ENCODE results near the gene CCDC146.
A peak's percentile ranks its signal among the peaks of the same experiment; 100 is the strongest.
"Not testable (repeated sequence)": the region's sequence is repeated elsewhere in the genome, so short reads cannot be mapped to it uniquely, and the experiment has no call there.

The CCDC146 gene, protein sequence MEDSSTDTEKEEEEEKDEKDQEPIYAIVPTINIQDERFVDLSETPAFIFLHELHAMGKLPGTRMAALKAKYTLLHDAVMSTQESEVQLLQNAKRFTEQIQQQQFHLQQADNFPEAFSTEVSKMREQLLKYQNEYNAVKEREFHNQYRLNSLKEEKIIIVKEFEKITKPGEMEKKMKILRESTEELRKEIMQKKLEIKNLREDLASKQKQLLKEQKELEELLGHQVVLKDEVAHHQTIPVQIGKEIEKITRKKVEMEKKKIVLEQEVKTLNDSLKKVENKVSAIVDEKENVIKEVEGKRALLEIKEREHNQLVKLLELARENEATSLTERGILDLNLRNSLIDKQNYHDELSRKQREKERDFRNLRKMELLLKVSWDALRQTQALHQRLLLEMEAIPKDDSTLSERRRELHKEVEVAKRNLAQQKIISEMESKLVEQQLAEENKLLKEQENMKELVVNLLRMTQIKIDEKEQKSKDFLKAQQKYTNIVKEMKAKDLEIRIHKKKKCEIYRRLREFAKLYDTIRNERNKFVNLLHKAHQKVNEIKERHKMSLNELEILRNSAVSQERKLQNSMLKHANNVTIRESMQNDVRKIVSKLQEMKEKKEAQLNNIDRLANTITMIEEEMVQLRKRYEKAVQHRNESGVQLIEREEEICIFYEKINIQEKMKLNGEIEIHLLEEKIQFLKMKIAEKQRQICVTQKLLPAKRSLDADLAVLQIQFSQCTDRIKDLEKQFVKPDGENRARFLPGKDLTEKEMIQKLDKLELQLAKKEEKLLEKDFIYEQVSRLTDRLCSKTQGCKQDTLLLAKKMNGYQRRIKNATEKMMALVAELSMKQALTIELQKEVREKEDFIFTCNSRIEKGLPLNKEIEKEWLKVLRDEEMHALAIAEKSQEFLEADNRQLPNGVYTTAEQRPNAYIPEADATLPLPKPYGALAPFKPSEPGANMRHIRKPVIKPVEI

DNA sequence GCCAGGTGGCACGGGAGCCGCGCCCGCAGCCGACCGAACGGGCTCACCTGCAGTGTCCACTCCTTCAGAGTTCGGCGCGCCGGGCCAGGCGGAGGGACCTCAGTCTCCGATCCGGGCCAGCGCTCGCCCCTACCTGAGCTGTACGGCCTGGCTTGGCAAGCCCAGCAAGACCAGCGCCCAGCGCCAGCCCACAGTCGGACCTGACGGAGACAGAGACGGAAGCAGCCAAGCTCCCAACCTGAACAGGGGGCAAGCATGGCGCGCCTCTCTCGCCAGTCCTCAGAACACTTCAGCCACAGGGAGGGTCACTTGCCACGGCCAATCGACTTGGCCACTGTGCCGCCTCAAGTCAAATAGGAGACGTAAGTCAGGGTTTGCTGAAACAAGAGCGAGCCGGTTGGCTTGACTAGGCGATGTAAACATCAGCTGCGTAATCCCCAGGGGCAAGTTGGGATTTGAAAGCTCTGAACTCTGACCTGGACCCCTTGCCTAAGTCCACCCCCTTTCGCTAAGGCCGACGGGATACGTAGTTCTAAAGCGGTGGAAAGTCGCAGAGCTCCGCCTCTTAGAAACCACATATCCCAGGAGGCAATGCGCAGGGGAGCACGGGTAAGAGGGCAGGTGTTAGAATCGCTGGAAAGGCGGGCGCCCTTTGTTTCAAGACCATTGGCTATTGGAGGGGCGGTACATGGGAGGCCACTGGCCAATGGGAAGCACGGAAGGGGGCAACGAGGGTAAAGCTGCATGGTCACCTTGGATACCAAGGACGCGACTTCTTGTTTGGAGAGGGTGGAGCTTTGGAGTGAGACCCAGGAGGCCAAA lies at the start of gene CCDC146:
CCDC146 (plus strand) TSS at position 756 of the 822 bp plus-strand sequence. CDS start 45,054 bp downstream, outside the sequence.
- peak; percentile 99 for DNase-seq (ENCODE audit: low read depth)

DNA sequence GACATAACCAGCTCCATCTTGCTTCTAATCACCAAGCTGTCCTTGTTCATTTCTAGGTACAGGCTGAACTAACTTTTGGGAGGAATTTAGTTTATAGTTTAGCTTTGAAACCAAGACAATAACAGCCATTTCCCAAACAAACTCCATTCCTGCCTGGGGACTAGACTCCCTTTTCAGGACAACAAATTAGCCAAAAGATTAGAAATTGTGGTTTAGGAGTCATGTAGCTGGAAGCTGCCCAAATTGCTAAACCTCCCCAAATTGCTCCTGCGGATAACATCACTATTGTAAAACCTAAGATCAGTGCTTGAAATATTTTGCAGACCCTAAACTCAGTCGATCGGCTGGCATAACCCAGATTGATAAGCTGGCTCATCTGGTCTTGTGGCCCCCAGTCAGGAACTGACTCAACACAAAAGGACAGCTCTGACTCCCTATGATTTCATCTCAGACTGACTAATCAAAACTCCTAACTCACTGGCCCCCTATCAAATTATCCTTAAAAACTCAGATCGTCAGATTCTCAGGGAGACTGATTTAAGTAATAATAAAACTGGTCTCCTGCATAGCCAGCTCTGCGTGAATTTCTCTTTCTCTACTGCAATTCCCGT lies 47.5 kb upstream of the CCDC146 start:
- peak; percentile 4 for DNase-seq (ENCODE audit: low read depth)
- H3K4me3 ChIP-seq (ENCODE audit: low read length) = not testable (repeated sequence)

More for the DNA sequence above, at the start of gene CCDC146:
- H3K4me3 ChIP-seq (ENCODE audit: low read length) = peak within 1 kb of the TSS; percentile 64

DNA sequence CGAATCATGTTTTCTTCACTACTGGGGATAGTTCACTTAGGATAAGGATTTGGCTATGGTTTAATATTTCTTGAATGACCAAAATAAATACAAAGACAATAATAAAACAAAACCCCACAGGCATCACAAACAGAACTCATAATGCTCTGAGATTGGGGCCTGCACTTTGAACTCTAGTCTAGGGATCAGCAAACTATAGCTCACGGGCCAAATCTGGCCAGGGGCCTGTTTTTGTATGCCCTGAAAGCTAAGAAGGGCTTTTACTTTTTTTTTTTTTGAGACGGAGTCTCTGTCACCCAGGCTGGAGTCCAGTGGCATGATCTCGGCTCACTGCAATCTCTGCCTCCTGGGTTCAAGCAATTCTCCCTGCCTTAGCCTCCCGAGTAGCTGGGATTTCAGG lies 45.4 kb upstream of the CCDC146 start:
- not testable (repeated sequence) for DNase-seq (ENCODE audit: low read depth); H3K4me3 ChIP-seq (ENCODE audit: low read length)

DNA sequence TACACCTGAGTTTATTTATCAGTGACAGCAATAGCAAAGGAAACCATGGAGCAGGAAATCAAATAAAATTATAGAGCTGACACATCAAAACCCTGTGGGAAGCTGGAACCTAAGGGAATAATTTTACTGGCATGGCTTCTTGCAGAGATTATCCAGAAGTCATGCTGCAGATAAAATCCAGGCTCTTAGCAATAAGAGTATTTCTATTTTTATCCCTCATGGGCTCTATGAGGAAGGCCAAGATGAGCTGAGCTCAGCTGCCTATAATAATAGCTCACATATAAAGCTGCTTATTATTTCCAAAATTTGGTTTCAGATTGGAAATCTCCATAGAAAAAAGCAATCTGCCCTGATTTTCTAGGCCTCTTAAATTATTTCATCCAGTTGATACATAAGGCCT lies 43.3 kb upstream of the CCDC146 start:
- not testable (repeated sequence) for DNase-seq (ENCODE audit: low read depth); H3K4me3 ChIP-seq (ENCODE audit: low read length)

DNA sequence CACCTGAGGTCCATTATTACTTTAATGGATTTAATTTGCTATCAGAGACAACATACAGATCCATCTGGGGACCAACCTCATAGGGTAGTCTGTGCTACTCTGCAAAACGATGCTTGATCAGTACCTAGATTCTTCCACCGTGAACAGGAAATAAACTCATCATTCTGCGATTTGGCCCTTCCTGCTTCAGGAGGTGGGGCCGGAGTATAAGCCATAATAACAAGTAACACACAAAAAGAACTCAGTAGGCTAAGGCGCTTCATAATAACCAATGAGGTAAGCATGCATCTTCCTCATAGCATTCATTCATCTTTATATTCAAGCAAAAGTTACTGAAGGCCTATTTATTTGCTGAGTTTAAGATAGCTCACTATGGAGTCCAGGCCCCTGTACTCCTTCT lies 42.8 kb upstream of the CCDC146 start:
- DNase-seq (ENCODE audit: low read depth) = peak; percentile 2
- not testable (repeated sequence) for H3K4me3 ChIP-seq (ENCODE audit: low read length)

DNA sequence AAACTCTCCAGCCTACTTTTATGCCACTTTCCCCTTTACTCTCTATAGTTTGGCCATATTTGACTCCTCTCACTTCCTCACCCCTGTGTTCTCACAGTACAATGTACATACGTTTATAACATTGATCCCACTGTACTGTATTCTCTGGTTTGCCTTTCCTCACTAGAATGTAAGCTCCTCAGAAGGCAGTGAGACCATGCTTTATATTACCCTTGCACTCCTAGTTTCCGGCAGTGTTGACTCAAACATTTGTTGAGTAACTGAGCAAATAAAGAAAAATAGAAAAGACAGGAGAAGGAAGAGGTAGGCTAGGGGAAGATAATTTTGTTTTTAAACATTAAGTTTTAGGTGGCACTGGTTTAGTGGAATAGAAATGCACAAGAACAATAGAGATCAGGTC lies 42.2 kb upstream of the CCDC146 start:
- not testable (repeated sequence) for H3K4me3 ChIP-seq (ENCODE audit: low read length)

DNA sequence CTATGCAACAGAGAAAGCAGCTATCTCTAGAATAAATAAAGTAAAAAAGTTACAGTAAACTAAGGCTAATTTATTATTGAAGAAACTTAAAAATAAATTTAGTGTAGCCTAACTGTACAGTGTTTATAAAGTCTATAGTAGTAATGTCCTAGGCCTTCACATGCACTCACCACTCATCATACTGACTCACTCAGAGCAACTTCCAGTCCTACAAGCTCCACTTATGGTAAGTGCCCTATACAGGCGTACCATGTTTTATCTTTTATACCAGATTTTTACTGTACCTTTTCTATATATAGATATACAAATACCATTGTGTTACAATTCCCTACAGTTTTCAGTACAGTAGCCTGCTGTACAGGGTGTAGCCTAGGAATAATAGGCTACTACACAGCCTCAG lies 40.2 kb upstream of the CCDC146 start:
- peak; percentile 40 for DNase-seq (ENCODE audit: low read depth)
- not testable (repeated sequence) for H3K4me3 ChIP-seq (ENCODE audit: low read length)

More for the DNA sequence above, 42.2 kb upstream of the CCDC146 start:
- not testable (repeated sequence) for DNase-seq (ENCODE audit: low read depth)

DNA sequence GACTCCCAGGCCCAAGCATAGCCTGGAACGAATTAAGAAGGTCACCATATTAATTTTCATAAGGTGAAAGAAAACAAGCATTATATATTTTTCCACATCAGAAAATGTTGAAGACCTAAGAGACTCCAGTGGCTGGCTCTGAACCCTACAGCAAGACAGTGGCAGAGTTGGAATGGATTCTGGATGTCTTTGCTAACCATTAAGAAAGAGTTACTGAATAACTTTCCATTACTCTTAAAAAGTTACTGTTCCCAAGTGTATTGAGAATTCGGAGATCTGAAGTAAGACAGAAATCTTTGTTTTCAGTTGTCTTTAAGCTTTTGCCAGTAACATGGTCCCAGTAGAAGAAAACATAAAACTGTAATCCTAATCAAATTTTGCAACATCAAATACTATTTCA lies 30.1 kb upstream of the CCDC146 start:
- DNase-seq (ENCODE audit: low read depth); H3K4me3 ChIP-seq (ENCODE audit: low read length): not testable (repeated sequence)

DNA sequence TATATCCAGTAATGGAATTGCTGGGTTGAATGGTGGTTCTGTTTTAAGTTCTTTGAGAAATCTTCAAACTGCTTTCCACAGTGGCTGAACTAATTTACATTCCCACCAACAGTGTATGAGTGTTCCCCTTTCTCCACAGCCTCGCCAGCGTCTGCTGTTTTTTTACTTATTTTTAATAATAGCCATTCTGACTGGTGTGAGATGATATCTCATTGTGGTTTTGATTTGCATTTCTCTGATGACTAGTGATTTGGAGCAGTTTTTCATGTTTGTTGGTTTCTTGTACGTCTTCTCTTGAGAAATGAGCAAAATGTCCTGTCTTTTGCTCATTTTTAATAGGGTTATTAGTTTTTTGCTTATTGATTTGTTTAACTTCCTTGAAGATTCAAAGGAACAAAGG lies 21.9 kb upstream of the CCDC146 start:
- not testable (repeated sequence) for DNase-seq (ENCODE audit: low read depth); H3K4me3 ChIP-seq (ENCODE audit: low read length)

DNA sequence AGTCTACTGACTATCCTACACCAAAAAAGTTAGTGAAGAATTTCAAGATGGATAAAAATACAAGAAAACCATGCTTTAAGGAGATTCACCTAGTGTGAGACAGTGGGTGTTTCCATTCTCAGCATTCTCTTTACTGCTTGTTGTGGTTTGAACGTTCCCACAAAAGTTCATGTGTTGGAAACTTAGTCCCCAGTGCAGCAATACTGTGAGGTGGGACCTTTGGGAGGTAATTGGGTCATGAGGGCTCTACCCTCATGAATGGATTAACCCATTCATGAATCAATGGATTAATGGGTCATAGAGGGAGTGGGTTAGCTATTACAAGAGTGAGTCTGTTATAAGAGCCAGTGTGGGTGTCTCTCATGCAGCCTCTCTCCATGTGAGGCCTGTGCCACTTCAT lies 21.2 kb upstream of the CCDC146 start:
- not testable (repeated sequence) for H3K4me3 ChIP-seq (ENCODE audit: low read length); DNase-seq (ENCODE audit: low read depth)

DNA sequence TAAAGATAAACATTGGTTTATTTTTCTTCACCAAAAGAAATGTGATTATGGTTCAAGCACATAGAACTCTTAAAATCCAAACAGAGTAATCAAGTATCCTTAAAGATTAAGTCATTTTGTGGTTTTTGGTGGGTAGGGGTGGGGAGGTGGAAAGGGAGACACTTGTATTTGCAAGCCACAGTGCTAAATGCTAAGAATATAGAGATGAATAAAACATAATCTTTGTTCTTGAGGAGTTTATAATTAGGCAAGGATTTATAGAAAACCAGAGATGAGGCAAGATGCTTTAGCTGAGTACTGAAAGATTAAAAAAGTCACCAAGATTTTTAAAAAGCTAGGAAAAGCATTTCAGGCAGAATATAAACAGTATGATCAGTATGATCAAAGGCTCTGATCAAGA lies 19.7 kb upstream of the CCDC146 start:
- H3K4me3 ChIP-seq (ENCODE audit: low read length); DNase-seq (ENCODE audit: low read depth): not testable (repeated sequence)

DNA sequence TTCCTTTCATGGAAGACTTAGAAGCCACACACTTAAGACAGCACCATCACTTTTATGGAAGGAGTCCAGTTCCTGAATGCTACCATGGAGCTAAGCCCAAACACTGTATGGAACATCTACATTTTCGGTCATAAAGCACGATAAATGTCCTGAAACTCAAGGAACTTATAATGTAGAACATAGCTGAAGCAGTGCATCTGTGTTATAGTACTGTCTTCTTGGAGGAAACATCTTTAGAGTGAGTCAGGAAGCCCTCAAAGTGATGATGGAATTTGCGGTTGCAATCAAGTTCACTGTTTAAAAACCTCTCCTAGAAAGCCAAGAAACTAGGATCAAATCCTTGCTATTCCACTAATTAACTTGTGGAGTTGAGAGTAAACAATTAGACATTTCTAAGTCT lies 16.5 kb upstream of the CCDC146 start:
- DNase-seq (ENCODE audit: low read depth); H3K4me3 ChIP-seq (ENCODE audit: low read length): not testable (repeated sequence)

DNA sequence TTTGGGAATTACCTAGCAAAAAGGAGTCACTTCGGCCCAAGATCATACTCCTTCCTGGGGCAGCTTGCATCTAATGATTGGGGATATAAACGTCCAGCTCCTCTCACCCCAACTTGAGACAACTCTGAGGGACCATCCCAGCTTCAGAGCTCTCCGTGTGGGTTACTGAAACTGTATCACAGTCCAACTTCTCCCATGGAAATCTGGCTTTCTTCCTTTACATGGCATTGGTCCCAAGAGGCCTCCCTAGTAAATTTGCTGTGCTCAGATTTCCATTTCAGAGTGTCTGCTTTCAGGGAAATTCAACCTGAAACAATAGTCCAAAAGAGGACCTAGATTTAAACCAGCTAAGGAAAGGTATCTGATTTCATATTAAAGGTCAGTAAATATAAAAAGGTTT lies 14.8 kb upstream of the CCDC146 start:
- H3K4me3 ChIP-seq (ENCODE audit: low read length); DNase-seq (ENCODE audit: low read depth): not testable (repeated sequence)

DNA sequence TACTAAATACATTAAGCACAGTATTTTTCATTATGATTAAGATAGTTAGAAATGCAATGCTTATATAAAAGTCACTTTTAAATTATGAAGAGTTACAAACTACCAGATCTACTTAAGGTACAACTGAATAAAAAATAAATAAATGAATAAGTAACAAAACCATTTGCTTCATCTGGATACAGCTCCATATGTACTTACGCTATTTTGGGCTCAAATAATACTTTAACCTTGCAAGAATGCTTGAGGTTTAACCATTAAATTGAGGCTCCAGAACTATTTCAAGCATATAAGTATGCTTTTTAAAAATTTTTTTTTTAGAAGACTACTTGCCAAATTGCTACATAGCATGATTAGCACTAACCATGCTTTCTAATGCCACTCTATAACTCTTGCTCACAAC lies 14.1 kb upstream of the CCDC146 start:
- H3K4me3 ChIP-seq (ENCODE audit: low read length); DNase-seq (ENCODE audit: low read depth): not testable (repeated sequence)

Data from epithelial cell of esophagus (primary cell).